ENCODE results near the gene GULP1. TPM values are rescaled to one million over a fixed set of nuclear protein-coding genes. Genes with fewer than 3 reads are reported as not detected.

GULP1 gene
- total RNA-seq, 1 experiment from 2014 or later, result 75.1 TPM

GRCh38 chr2:188353282-188353681 is 61.6 kb downstream of the GULP1 start (continued):
- TF ChIP-seq, protein P1, sequence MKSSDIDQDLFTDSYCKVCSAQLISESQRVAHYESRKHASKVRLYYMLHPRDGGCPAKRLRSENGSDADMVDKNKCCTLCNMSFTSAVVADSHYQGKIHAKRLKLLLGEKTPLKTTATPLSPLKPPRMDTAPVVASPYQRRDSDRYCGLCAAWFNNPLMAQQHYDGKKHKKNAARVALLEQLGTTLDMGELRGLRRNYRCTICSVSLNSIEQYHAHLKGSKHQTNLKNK (CRISPR knock-in tag; IDR thresholded peaks at IDR 0.05), result no peak
- TF ChIP-seq ZNF423 (CRISPR knock-in tag; IDR thresholded peaks at IDR 0.05) (no peak), GABPB1 (CRISPR knock-in tag; IDR thresholded peaks at IDR 0.05) (no peak), FOXP1 (CRISPR knock-in tag; IDR thresholded peaks at IDR 0.05; ENCODE audit: borderline replicate concordance) (no peak), E2F1 (CRISPR knock-in tag; IDR thresholded peaks at IDR 0.05) (no peak), TCF7 (CRISPR knock-in tag; IDR thresholded peaks at IDR 0.05; ENCODE audit: low read depth) (no peak), MXD4 (CRISPR knock-in tag; IDR thresholded peaks at IDR 0.05; ENCODE audit: borderline replicate concordance) (no peak), SP1 (CRISPR knock-in tag; conservative IDR thresholded peaks at IDR 0.05) (no peak), KAT7 (CRISPR knock-in tag; IDR thresholded peaks at IDR 0.05; ENCODE audit: borderline replicate concordance) (no peak), GRHL2 (CRISPR knock-in tag; IDR thresholded peaks at IDR 0.05; ENCODE audit: insufficient replicate concordance, severe bottlenecking) (no peak), SOX15 (CRISPR knock-in tag; IDR thresholded peaks at IDR 0.05) (no peak)
- TF ChIP-seq, protein P2, sequence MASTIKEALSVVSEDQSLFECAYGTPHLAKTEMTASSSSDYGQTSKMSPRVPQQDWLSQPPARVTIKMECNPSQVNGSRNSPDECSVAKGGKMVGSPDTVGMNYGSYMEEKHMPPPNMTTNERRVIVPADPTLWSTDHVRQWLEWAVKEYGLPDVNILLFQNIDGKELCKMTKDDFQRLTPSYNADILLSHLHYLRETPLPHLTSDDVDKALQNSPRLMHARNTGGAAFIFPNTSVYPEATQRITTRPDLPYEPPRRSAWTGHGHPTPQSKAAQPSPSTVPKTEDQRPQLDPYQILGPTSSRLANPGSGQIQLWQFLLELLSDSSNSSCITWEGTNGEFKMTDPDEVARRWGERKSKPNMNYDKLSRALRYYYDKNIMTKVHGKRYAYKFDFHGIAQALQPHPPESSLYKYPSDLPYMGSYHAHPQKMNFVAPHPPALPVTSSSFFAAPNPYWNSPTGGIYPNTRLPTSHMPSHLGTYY (CRISPR knock-in tag; IDR thresholded peaks at IDR 0.05), result no peak
- TF ChIP-seq, protein P3, sequence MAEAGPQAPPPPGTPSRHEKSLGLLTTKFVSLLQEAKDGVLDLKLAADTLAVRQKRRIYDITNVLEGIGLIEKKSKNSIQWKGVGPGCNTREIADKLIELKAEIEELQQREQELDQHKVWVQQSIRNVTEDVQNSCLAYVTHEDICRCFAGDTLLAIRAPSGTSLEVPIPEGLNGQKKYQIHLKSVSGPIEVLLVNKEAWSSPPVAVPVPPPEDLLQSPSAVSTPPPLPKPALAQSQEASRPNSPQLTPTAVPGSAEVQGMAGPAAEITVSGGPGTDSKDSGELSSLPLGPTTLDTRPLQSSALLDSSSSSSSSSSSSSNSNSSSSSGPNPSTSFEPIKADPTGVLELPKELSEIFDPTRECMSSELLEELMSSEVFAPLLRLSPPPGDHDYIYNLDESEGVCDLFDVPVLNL (CRISPR knock-in tag; IDR thresholded peaks at IDR 0.05; ENCODE audit: borderline replicate concordance, low read depth), result no peak
- TF ChIP-seq, protein P4, sequence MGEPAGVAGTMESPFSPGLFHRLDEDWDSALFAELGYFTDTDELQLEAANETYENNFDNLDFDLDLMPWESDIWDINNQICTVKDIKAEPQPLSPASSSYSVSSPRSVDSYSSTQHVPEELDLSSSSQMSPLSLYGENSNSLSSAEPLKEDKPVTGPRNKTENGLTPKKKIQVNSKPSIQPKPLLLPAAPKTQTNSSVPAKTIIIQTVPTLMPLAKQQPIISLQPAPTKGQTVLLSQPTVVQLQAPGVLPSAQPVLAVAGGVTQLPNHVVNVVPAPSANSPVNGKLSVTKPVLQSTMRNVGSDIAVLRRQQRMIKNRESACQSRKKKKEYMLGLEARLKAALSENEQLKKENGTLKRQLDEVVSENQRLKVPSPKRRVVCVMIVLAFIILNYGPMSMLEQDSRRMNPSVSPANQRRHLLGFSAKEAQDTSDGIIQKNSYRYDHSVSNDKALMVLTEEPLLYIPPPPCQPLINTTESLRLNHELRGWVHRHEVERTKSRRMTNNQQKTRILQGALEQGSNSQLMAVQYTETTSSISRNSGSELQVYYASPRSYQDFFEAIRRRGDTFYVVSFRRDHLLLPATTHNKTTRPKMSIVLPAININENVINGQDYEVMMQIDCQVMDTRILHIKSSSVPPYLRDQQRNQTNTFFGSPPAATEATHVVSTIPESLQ (CRISPR knock-in tag; IDR thresholded peaks at IDR 0.05), result no peak

- ChIA-PET CTCF (interaction anchor here (1.3 to 1.7 kb wide), 2 partner anchors 9 kb away, joined by 4 to 7 read pairs; no protein-coding TSS in a partner anchor), POLR2A (no interaction called here)
- ATAC-seq, result no peak
- no peak for DNase-seq (ENCODE audit: low spot score)
- Mint-ChIP-seq H3K4me3 (no peak overlapping the region), H3K4me1 (peaks cover 53% of the 10 kb centered on the region), H3K27ac (no peak overlapping the region; the same call in 1 of the 2 replicates), H3K36me3 (peaks cover 2% of the 10 kb centered on the region; the same call in 1 of the 2 replicates), H3K9me3 (peaks cover 3% of the 10 kb centered on the region; the same call in 1 of the 2 replicates), H3K27me3 (ENCODE audit: low read depth) (no peaks in the 10 kb centered on the region)
- no peak for TF ChIP-seq NR1H2 (CRISPR knock-in tag; IDR thresholded peaks at IDR 0.05)
- no peak for TF ChIP-seq ZNF671 (CRISPR knock-in tag; IDR thresholded peaks at IDR 0.05)
- no peak for TF ChIP-seq NFE2L1 (CRISPR knock-in tag; IDR thresholded peaks at IDR 0.05)
- no peak for TF ChIP-seq HMGXB4 (CRISPR knock-in tag; IDR thresholded peaks at IDR 0.05)
- TF ChIP-seq, protein P5, sequence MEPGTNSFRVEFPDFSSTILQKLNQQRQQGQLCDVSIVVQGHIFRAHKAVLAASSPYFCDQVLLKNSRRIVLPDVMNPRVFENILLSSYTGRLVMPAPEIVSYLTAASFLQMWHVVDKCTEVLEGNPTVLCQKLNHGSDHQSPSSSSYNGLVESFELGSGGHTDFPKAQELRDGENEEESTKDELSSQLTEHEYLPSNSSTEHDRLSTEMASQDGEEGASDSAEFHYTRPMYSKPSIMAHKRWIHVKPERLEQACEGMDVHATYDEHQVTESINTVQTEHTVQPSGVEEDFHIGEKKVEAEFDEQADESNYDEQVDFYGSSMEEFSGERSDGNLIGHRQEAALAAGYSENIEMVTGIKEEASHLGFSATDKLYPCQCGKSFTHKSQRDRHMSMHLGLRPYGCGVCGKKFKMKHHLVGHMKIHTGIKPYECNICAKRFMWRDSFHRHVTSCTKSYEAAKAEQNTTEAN (CRISPR knock-in tag; IDR thresholded peaks at IDR 0.05), result no peak
- TF ChIP-seq GABPB1 (CRISPR knock-in tag; IDR thresholded peaks at IDR 0.05), result no peak
- TF ChIP-seq SOX15 (CRISPR knock-in tag; IDR thresholded peaks at IDR 0.05), result no peak
- no peak for TF ChIP-seq FOXP4 (CRISPR knock-in tag; IDR thresholded peaks at IDR 0.05)
- TF ChIP-seq RELA (CRISPR knock-in tag; IDR thresholded peaks at IDR 0.05; ENCODE audit: borderline replicate concordance), result no peak
- TF ChIP-seq PRRX2 (CRISPR knock-in tag; IDR thresholded peaks at IDR 0.05), result no peak
Measured at GRCh38 chr2:188360485-188361263, 69.0 kb downstream of the GULP1 start.

Data from WTC11 (cell line).